HG03342 (cell line): ENCODE data around the gene IRAK1.
A peak's percentile ranks its signal among the peaks of the same experiment; 100 is the strongest.
"Not testable (repeated sequence)": the region's sequence is repeated elsewhere in the genome, so short reads cannot be mapped to it uniquely, and the experiment has no call there.

Experiments
- ATAC-seq: cut with Tn5 transposase; IDR thresholded peaks from one replicate; pipeline ENCODE4 v1.9.1; 2021; ENCODE audit warnings: mild to moderate bottlenecking, moderate library complexity; ENCODE audit not compliant: unreplicated experiment

IRAK1 gene

DNA sequence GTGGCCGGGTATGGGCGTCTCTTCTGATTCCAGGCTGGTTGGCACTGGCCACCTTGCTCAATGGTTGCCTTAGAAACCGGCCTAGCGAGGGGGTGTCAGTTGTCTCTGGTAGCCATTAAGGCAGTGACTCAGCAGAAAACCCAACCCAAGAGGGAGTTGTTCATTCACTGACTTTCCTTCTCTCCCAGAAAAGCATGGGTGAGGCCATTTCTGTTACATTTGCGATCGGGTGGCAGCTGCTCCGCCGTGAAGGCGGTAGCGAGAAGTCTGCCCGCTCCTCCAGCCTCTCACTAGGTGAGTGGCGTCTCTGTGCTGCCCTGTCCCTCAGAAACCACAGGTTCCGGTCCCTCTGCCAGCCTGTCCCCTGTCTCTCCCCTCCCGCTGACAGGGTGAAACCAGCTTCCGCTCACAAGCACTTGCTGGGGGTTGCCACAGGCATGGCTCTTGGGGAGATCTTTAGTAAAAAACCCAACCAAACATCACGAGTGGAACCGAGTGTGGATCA is 17.4 kb downstream of the IRAK1 start:
- no peak for ATAC-seq

DNA sequence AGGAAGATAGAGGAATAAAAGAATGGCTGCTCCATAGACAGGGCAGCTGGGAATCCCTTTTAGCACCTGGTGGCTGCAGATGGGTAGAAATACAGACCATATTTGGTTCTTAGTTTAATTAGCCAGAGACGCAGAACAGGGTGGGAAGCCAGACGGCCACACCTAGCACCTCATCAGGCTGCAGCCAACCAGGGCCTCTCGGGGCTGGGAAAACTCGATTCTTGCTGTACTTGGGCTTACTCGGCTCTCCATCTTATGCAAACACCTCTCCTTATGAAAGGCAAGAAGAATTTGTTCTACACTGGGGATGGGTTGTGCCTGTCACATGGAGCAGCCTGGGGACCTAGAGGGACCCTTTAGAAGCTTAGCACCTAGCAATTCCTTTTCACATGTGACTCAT is 19.7 kb downstream of the IRAK1 start:
- no peak for ATAC-seq

DNA sequence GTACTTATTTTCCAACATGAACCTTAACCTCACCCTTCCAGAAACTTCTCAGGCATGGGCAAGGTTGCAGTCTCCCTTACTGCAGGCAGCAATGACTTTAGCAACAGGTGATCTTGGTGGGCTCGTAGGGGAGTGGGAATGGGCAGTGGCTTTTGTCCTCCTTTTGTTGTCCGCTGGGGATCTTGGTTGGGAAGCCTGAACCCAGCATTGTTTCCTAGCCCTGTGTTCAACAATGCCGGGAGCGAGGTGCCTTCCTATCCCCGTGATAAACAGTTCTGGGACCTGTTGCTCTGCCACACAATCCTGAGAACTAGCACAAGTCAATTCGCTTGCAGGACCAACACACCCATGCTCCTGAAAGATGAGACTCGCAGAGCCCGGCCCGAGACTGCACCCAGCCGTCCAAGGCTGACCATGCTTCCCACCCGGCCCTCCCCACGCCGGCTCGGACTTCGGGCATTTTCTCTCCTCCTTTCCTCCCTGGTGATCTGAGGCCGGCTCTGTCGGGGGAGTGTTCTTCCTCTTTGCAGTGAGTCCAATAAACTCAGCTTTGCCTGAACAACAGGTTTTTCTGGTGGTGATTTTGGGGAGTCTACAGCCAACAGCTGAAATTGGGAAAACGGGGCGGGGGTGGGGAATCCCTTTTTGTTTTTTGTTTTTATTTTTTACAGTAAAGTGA is 20.2 kb downstream of the IRAK1 start:
- no peak for ATAC-seq

DNA sequence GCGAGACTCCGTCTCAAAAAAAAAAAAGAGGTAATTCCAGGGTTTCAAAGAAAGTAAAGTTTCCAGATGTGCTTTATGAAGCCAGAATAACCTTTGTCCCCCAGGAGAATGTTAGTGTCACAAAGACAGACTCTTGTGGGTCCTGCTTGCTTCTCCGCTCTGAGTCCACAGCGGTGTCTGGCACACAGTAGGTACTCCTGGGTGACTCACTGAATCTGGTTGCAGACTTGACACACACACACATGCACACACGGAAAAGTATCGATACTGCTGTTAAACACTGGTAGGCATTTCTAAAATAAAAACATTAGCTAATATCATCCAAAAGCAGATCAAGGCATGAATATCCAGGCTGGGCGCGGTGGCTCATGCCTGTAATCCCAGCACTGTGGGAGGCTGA is 24.2 kb downstream of the IRAK1 start:
- no peak for ATAC-seq

DNA sequence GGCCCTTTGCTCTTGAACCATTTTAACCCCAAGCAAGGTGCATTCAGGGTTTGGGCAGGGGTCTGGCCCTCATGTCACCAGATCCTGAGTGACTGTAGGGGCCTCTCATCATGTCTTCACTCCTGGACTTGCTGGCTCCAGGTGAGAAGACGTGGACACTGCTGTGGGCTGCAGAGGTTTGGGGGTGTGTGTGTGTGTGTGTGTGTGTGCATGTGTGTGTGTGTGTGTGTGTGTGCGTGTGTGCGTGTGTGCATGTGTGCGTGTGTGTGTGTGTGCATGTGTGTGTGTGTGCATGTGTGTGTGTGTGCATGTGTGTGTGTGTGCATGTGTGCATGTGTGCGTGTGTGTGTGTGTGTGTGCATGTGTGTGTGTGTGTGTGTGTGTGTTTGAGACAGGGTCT is 25.3 kb downstream of the IRAK1 start:
- ATAC-seq, result not testable (repeated sequence)

DNA sequence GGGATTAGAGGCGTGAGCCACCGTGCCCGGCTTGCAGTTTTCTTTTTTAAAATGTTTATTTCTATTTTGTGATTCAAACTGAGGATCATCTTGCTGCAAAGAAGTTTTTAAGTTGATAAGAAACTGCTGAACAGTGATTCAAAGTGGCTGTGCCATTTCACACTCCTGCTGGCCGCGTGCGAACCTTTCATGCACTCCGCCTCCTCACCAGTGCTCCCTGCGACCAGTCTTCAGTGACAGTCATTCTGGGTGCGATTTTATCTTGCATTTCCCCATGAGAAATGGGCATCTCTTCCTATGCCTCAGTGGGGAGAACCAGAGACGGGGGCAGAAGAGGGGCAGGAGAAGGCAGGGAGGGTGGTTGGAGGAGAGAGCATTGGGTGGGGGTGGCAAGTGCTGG is 25.7 kb downstream of the IRAK1 start:
- ATAC-seq, result no peak

DNA sequence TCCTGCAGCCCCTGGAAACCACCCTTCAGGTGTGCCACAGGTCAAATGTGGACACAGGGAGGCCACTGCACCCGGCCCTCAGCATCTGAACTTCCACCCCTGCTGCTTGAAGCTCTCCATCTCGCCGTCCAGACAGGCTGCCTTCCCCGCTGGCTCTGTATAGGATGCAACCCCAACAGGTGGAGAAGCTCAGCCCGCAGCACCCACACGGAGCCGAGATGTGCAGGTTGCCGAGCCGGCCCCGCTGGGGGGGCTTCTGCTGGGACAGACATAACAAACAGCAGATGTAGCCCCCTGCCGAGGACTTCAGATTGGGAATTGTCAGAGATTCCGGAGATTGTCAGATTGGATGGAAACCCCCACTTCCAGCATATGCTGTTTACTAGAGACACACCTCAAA is 26.6 kb downstream of the IRAK1 start:
- ATAC-seq, result no peak

DNA sequence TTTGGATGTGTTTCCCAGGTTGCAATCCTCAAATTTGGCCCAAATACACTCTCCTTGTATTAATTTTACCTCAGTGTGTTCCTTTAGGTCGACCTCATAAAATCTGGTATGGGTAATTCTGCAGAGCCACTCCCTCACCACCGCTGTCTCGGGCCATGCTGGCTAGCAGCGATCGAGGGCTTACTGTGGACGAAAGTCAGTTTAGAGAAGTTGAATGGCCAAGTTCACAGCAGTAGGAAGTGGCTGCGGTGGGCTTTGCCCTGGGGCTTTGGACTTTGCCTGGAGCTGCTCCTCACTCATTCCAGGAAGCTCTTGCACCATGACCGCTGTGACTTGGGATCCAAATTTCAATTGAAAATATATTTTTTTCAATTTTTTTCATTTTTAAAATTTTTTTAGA is 27.5 kb downstream of the IRAK1 start:
- ATAC-seq, result no peak

DNA sequence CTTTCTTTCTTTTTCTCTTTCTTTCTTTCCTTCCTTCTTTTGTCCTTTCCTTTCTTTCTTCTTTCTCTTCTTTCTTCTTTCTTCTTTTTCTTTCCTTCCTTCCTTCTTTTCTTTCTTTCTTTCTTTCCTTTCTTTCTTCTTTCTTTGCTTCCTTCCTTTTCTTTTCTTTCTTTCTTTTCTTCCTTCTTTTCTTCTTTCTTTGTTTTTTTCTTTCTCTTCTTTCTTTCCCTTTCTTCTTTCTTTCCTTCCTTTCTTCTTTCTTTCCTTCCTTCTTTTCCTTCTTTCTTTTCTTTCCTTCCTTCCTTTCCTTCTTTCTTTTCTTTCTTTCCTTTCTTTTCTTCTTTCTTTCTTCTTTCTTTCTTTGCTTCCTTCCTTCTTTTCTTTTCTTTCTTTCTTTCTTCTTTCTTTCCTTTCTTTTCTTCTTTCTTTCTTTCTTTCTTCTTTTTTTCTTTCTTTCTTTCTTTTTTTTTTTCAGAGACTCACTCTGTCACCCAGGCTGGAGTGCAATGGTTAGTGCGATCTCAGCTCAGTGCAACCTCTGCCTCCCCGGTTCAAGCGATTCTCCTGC is 28.6 kb downstream of the IRAK1 start:
- ATAC-seq, result no peak

DNA sequence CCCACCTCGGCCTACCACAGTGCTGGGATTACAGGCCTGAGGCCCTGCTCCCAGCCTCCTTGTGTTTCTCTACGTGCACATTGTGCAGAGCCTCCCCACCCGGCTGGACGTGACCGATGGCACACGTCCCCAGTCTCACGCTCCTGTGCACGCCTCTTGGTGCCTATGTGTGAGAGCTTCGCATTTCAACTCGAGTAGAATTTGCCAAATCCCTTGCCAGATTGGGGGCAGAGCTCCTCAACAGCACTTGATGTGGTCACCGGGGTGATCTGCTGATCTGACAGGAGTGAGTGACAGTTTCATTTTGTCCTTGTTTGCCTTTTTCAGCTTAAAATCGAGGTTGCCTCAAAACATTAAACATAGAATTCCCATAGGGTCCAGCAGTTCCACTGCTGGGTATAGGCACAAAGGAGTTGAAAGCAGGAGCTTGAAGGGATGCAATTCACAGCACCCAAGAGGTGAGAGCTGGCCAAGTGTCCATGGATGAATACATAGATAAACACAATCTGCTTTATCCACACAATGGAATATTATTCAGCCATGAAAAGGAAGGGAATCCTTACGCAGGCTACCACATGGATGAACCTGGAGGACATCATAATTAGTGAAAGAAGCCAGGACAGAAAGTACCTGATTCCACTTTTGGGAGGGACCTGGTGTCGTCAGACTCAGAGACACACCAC is 29.6 kb downstream of the IRAK1 start:
- ATAC-seq, result no peak

DNA sequence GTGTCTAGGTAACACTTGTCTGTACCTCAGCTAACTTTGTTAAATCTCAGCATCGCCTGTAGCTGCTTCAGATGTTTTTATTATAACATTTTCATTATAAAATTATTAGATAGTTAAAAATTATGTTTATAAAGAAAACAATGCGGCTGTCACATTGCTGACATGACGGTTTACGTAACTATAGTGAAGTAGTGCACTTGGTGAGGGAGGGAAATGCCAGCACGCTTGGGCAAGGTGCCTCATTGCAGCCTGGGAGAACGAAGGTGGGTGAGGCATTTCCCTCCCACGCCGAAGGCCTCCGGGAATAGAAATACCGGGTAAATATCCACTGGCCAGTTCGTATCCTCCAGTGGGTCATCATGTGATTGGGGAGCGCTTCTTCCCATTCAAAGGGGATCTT is 31.2 kb downstream of the IRAK1 start:
- no peak for ATAC-seq

DNA sequence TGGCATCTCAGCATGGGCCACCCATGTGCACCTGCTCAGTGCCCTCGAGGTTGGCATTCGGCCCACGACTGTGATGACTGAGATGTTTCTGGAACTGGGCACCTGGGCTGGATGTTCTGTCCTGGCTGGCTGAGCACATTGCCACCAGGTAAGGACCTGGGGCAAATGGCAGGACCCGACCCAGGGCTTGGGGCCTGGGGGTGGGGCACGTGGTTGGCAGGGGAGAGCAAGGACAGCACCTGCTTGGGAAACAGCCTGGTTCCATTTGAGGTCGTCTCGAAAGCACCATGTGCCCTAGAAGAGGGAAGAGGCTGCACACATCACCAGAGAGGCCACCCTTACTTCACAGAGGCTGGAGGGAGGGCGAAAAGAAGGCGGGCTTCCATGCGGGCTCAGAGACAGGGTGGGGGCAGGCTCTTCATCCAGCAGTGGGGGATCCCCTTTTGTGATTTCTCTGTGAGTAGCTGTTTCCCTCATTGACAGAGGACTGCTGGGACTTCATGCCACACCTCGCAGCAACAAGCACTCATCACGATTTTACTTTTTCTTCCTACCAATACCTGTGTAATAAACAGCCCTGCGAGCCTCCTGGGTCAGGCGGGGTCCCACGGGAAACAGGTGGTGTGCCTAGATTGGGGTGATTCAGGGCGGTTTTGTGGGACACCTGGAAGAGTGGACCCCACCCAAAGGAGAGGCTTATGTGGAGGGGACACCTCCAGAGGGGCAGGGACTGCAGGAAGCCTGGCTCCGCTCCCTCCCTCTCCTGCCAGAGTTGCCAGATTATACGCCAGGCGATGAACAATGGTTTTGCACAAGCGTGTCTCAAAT is 35.1 kb downstream of the IRAK1 start:
- no peak for ATAC-seq

DNA sequence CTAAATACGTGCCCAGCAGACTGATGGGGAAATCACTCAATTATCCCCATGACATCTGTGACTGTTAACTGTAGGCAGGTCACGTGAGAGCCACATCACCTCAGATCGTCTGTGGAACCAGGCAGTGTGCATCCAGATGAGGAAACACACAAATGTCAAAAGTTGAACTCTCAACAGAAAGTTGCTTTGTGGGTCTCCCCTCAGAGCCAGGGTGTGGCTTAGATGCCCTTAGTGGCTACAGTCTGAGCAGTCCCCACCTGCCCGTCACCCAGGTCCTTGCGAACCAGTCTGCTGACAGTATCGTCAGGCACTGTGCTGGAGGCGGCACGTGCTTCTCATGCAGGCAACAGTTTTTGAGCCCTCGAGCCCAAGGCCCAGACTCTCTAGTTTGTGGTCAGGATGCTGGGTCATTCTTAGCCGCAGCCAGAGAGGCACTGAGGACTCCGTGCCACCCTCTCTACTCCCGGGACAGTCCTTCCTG is 36.3 kb downstream of the IRAK1 start:
- no peak for ATAC-seq

DNA sequence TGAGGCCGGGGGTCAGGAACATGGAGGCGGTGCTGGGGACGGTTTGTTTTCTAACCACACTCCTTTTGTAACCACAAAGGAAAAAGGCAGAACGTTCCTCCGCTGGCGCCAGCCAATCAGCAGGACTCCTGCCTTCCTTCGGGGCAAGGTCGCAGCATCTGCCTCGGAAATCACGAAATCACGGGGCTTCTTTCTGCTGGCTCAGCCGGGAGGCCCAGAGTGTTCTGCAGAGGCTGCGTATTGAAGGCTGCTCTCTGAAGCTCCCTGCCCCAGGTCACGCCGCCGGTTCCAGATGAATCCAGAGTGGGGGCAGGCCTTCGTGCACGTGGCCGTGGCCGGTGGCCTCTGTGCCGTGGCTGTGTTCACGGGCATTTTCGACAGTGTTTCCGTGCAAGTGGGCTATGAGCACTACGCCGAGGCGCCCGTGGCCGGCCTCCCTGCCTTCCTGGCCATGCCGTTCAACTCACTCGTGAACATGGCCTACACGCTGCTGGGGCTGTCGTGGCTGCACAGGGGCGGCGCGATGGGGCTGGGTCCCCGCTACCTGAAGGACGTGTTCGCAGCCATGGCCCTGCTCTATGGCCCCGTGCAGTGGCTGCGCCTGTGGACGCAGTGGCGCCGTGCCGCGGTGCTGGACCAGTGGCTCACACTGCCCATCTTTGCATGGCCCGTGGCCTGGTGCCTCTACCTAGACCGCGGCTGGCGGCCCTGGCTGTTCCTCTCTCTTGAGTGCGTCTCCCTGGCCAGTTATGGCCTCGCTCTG is 37.8 kb downstream of the IRAK1 start:
- no peak for ATAC-seq

DNA sequence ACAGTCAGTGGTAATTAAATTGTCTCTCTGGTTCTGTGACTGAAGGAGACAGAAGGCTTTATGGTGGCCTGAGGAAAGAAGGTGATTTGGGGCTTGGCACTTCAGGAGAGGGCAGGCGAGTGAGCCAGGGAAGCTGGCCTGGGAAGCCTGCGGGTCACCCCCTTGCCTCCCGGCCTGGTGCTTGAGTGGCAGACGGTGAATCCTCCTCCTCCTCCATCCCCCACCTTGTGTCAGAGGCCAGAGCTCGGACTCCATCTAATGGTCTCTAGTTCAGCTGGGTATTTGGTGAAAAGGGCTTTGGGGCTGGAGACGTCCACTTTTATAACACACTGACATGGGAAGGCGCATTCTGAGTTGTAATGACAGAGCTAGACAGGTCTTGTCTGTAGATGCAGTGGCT is 38.5 kb downstream of the IRAK1 start:
- no peak for ATAC-seq

DNA sequence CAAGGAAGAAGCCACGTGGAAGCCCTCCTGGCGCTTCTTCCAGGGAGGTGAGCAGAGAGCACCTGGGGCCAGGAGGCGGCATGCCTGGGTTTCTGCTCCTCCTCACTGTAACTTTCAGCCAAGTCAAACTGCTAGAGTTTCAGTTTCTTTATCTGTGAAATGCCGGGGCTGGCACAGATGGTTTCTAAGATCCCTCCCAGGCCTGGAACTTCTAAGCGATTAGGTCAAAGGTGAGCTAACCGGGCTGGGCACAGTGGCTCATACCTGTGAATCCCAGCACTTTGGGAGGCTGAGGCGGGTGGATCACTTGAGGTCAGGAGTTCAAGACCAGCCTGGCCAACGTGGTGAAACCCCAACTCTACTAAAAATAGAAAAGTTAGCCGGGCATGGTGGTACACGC is 39.3 kb downstream of the IRAK1 start:
- peak; percentile 54 for ATAC-seq

DNA sequence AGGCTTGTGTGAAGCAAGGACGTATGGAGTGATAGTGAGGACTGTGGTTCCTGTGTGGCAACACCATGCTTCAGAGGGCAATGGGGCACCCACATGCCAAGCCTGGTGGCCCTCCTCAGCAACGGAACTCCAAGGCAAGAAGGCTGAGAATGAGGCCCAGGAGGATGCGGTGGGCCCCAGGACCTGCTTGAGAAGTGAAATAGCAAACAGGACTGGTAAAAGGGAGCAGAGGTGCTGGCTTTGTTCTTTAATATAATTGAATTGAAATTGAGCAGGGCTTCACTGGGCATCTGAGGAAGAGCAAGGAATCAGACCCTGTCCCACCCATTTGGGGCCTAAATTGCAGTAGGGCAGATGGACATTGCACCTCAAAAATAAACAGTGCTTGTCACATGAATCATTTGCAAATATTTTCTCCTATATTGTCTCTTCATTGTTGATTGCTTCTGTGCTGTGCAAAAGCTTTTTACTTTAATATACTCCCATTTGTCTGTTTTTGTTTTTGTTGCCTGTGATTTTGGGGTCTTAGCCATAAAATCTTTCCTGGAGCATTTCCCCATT is 44.9 kb downstream of the IRAK1 start:
- no peak for ATAC-seq

DNA sequence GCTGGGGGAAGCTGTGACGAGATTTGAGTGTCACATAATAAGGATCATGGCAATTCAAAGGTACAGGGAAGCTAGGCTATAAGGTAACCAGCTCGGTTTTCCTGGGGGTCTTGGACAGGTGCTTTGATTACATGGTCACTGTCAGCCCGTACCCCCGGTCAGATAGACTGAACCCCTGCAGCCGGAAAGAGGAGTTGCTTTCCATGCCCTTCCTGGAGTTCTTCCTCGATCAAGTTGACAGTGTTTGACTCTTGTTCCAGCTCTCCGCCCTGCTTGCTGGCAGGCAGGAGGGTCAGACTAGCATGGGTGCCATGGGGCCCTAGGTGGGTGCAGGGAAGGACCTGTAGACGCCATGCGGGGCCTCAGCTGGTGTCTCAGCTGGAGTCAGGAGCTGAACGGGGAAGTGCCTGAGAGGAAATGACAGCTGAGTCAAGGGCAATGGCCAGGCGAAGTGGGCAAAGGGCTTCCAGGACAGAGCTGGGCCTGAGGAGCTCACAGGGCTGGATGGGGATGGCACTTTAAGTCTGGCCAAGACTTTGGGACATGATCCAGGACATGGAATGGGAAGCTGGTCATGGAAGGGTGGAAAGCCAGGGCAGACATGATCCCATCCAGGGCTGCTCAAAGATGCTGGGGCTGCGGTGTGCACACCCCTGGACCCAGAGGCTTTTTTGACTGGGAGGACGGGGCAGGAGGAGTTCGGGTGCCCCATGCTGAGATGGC is 45.5 kb downstream of the IRAK1 start:
- no peak for ATAC-seq

DNA sequence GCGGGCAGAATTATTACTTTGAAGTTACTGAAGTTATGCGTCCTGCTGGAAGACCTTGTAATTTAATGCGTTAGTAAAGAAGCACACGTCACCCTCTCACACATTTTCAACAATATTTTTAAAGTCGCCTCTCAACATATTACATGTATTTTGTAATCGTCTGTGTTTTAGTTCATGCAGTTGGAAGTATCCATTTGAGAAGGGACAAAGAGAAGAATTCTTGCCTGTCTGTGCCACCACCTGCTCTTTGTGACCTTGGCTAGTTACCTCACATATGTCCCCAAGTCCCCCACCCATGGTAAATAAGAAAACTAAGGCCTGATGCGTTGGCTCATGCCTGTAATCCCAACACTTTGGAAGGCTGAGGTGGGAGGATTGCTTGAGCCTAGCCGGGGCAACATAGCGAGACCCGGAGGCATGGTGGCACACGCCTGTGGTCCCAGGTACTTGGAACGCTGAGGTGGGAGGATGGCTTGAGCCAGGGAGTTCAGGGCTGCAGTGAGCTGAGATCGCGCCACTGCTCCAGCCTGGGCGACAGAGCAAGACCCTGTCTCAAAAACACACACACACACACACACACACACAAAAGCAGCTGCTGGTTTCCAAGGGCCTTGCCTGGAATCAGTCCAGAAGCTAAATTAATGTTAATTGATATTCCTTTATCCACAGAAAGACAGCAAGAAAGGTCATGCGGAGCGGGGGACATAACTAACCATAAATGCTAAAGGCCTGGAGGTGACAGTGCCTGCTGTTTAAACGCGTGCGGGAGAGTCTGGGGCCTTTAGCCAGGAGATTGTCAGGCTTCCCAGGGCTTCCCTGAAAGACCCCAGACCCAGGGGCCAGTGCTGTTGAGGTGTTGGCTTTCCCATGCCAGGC is 46.3 kb downstream of the IRAK1 start:
- no peak for ATAC-seq
